Spleen (tissue), 11 donors: ENCODE data around the gene MB. TPM values are rescaled to one million over a fixed set of nuclear protein-coding genes. Genes with fewer than 3 reads are reported as not detected.

Experiments used
- DNase-seq: peaks from one replicate; pipeline ENCODE4 v3.0.0-alpha.2; 2020
- H3K27ac ChIP-seq, 8 donors: fragments of 200-600 bp; sonication (generic) in 7 of 8; 1 replicate in 4 of 8; 2 replicates in 4 of 8; pipeline versions ENCODE4 v1.5.0 to v1.8.0; 2016 to 2021; ENCODE audit warnings: inconsistent platforms in 4 of 8, mild to moderate bottlenecking in 4 of 8, moderate library complexity in 1 of 8
- H3K27me3 ChIP-seq, 7 donors: fragments of 200-600 bp; sonication (generic) in 6 of 7; replicated peaks in 1 of 7; 1 replicate in 4 of 7; 2 replicates in 3 of 7; pipeline versions ENCODE4 v1.5.0 to v1.8.0; 2016 to 2021; ENCODE audit warnings: inconsistent platforms in 3 of 7, mild to moderate bottlenecking in 1 of 7
- H3K36me3 ChIP-seq, 6 donors: fragments of 200-600 bp; sonication (generic) in 5 of 6; 1 replicate in 4 of 6; 2 replicates in 2 of 6; pipeline versions ENCODE4 v1.5.0 to v1.8.0; 2016 to 2021; ENCODE audit warnings: inconsistent platforms in 2 of 6
- H3K4me1 ChIP-seq, 6 donors: fragments of 200-600 bp; sonication (generic) in 5 of 6; 1 replicate in 3 of 6; 2 replicates in 3 of 6; pipeline versions ENCODE4 v1.5.0 to v1.8.0; 2016 to 2021; ENCODE audit warnings: inconsistent platforms in 3 of 6
- H3K4me3 ChIP-seq, 8 donors: fragments of 200-600 bp; sonication (generic) in 7 of 8; 1 replicate in 4 of 8; 2 replicates in 4 of 8; pipeline versions ENCODE4 v1.5.0 to v1.8.0; 2016 to 2021; ENCODE audit warnings: inconsistent platforms in 4 of 8, mild to moderate bottlenecking in 4 of 8, moderate library complexity in 2 of 8
- H3K9me3 ChIP-seq, 8 donors: fragments of 200-600 bp; sonication (generic) in 7 of 8; 1 replicate in 4 of 8; 2 replicates in 4 of 8; pipeline versions ENCODE4 v1.5.0 to v1.8.0; 2016 to 2021; ENCODE audit warnings: inconsistent platforms in 4 of 8
- CTCF ChIP-seq, 11 experiments: fragments of 200-600 bp in 7 of 11; fragments of 450-650 bp in 4 of 11; sonication (generic) in 4 of 11; IDR thresholded peaks in 8 of 11; conservative IDR thresholded peaks in 3 of 11; 1 replicate in 7 of 11; 2 replicates in 4 of 11; pipeline versions ENCODE4 v1.4.0 to v1.8.0; 2016 to 2021; ENCODE audit warnings: antibody characterized with exemption in 11 of 11, inconsistent platforms in 4 of 11, mild to moderate bottlenecking in 1 of 11
- POLR2A ChIP-seq, 3 donors: fragments of 450-650 bp; IDR thresholded peaks; one replicate each; pipeline ENCODE4 v1.5.1; 2017; ENCODE audit warnings: antibody characterized with exemption in 3 of 3, mild to moderate bottlenecking in 1 of 3
- POLR2AphosphoS5 ChIP-seq, 3 donors: sonication (generic); formaldehyde crosslinking; IDR thresholded peaks; one replicate each; pipeline ENCODE4 v1.5.1; 2017; ENCODE audit warnings: antibody characterized with exemption in 3 of 3
- WGBS, 5 donors: extraction: QIAGEN DNeasy Blood & Tissue Kit in 3 of 5; methylation state at CpG; one replicate each; pipeline versions ENCODE4 v1.1.5 to v1.1.7; 2013 to 2018; 5-methylcytosine and 5-hydroxymethylcytosine counted together
- intact Hi-C: fragments of 100-400 bp; cut with DNase I; formaldehyde crosslinking; loops from one replicate; pipeline ENCODE4 v1.15.0; 2023; ENCODE audit warnings: low total_unique reads
- polyA plus RNA-seq, 3 donors: library from polyadenylated mRNA; stranded (reverse); fragments of 200-250 nt; gene quantifications; one replicate each; pipeline ENCODE4 v1.2.1, GENCODE V29; 2013
- total RNA-seq, 7 donors: library from RNA; depleted of rRNA in 3 of 7; stranded (reverse); fragments of >200 nt in 3 of 7; fragmentation: NEBNext Ultra II Directional in 4 of 7; extraction: Animal tissue kit (Norgen Biotek cat#: 25700) in 4 of 7; gene quantifications; one replicate each; pipeline versions ENCODE4 v1.1.0 to v1.2.1, GENCODE V29; 2016 to 2021
- donor health status: healthy with polysubstance abuse.
- donor health status: DM: no; HTN: no; CAD: no; lungs with moderate emphysema.
- donor health status: DM: no; HTN: no; CAD: no.
- donor health status: Bipolar disorder and iron deficiency.
- donor health status: healthy.
- donor health status: DM: no; HTN: no; CAD: no.
- donor health status: DM: yes; HTN: yes; CAD: no.

MB gene
- total and polyA plus RNA-seq, 10 donors, result 0.64 to 5.0 (median 1.1) TPM; not detected in 6

GRCh38 chr22:35582218-35582860, 34.8 kb downstream of the MB start:
- H3K9me3 ChIP-seq, result no peaks in the 10 kb centered on the region
- H3K27me3 ChIP-seq, result no peaks in the 10 kb centered on the region
- no peaks in the 10 kb centered on the region for H3K36me3 ChIP-seq
- H3K4me1 ChIP-seq, result peaks cover 0 to 10% (median 6%) of the 10 kb centered on the region in 6 donors
- intact Hi-C loops, result loop anchor here (2.0 to 5.0 kb wide), 2 partner anchors 150 to 230 kb away; no protein-coding TSS in a partner anchor
- no peak overlapping the region for H3K27ac ChIP-seq
- no peak for DNase-seq
- no peak overlapping the region for H3K4me3 ChIP-seq
- WGBS, 5 donors, result 78 to 85% (median 84%) methylated on average over 11 of the region's 11 CpGs
- no peak for TF ChIP-seq POLR2A (IDR thresholded peaks at IDR 0.05)
- TF ChIP-seq POLR2AphosphoS5 (IDR thresholded peaks at IDR 0.05), result no peak
- TF ChIP-seq CTCF (IDR thresholded peaks at IDR 0.05 in 8 of 11, conservative IDR thresholded peaks at IDR 0.05 in 3 of 11), result no peak

DNA sequence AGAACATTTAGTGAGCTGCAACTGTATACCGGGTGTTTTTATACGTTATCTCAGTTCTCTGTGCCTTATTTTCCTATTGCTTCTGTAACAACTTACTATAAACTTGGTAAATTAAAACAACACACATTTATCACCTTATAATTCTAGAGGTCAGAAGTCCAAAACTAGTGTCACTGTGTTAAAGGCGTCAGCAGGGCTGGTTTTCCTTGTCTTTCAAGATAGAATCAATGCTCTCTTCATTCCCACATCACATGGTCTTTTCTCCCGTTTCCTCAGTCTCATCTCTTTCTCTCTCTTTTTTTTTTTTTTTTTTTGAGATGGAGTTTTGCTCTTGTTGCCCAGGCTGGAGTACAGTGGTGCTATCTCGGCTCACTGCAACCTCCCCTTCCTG, 36.1 kb downstream of the MB start:
- intact Hi-C loops, result loop anchor here (5.0 kb wide), 1 partner anchor 229 kb away; no protein-coding TSS in a partner anchor
- Histone ChIP-seq H3K36me3 (no peaks in the 10 kb centered on the region), H3K4me1 (peaks cover 0 to 10% (median 6%) of the 10 kb centered on the region in 6 donors), H3K4me3 (no peak overlapping the region), H3K27ac (no peak overlapping the region), H3K27me3 (no peaks in the 10 kb centered on the region), H3K9me3 (no peaks in the 10 kb centered on the region)
- TF ChIP-seq POLR2A (IDR thresholded peaks at IDR 0.05) (no peak), POLR2AphosphoS5 (IDR thresholded peaks at IDR 0.05) (no peak), CTCF (IDR thresholded peaks at IDR 0.05 in 8 of 11, conservative IDR thresholded peaks at IDR 0.05 in 3 of 11) (no peak)
- DNase-seq, result no peak
- 84 to 94% (median 87%) methylated on average over 5 of the region's 5 CpGs for WGBS, 5 donors

DNA sequence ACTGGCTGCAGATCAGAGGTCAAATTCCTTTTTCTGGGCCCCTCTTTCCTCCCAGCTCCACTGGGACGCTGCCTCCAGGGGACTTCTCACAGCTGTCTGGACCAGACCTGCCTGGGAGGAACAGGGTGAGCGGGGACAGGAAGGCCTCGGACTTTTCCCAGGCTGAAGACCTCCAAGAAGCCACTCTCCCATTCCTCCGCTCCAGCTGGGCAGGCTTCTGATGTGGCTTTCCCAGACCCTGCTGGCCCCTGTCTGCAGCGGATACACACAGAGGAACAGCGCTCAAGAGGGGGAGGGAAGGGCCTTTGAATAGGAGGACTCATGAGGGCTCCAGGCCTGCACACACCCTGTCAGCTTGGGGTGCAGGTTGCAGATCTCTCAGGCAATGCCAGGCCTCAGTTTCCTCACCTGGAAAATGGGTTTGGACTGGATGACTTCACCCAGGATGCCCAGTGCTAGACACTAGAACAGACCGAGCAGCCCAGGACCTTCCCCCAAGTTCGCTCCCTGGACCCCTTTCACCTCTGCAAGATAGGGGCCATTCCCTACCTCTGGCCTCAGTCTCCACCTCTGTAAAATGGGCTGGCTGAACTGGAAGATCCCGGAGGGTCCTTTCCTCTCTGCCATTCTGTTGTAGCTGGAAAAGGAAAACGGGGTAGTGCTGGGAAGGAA, 36.6 kb downstream of the MB start:
- intact Hi-C loops, result loop anchor here (5.0 kb wide), 1 partner anchor 228 kb away; no protein-coding TSS in a partner anchor
- DNase-seq, result no peak
- TF ChIP-seq CTCF (IDR thresholded peaks at IDR 0.05 in 8 of 11, conservative IDR thresholded peaks at IDR 0.05 in 3 of 11) (no peak), POLR2AphosphoS5 (IDR thresholded peaks at IDR 0.05) (no peak), POLR2A (IDR thresholded peaks at IDR 0.05) (no peak)
- Histone ChIP-seq H3K36me3 (no peaks in the 10 kb centered on the region), H3K27me3 (peaks cover 0 to 3% (median 0%) of the 10 kb centered on the region in 7 donors), H3K9me3 (no peaks in the 10 kb centered on the region), H3K27ac (no peak overlapping the region), H3K4me1 (peaks cover 0 to 10% (median 6%) of the 10 kb centered on the region in 6 donors), H3K4me3 (no peak overlapping the region)
- 85 to 93% (median 90%) methylated on average over 10 of the region's 10 CpGs for WGBS, 5 donors
